ENCODE measurements around the gene ZNF473. TPM values are rescaled to one million over a fixed set of nuclear protein-coding genes. Genes with fewer than 3 reads are reported as not detected.
A peak's percentile ranks its signal among the peaks of the same experiment; 100 is the strongest.

Gene ZNF473
- total RNA-seq, 1 experiment from 2014 or later, result 27.2 TPM

DNA sequence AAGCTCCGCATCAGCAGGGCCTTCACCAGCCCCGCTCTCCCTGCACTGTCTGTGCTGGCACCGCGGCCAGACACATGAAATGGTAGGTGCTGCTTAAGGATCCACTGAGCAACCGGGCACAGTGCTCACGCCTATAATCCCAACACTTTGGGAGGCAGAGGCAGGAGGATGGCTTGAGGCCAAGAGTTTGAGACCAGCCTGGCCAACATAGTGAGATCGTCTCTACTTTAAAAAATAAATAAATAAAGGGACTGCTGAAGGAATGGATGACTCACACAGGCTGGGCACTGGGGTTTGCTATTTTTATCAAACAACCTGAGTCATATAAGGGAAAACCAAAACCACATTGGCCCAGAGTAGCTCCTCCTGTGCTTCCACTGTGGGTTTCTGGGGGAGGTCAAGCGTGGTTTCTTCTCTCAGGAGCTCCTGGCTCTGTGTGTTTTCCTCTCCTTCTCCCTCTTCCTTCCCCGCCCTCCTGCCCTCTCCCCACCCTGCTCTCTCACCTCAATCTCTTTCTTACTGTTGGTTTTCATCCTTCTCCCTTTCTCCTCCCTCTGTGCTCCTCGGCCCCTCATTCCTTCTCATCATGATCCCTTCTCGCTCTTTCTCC is 21.9 kb upstream of the ZNF473 start:
- Mint-ChIP-seq H3K27me3 (ENCODE audit: unreplicated experiment) (no peaks in the 10 kb centered on the region), H3K4me1 (ENCODE audit: low read depth, unreplicated experiment) (peaks cover 27% of the 10 kb centered on the region), H3K9me3 (ENCODE audit: low read depth, unreplicated experiment) (no peaks in the 10 kb centered on the region), H3K4me3 (ENCODE audit: low read depth, unreplicated experiment) (peak overlapping the region; percentile 1), H3K27ac (ENCODE audit: unreplicated experiment) (peak overlapping the region; percentile 66), H3K36me3 (ENCODE audit: insufficient read depth, unreplicated experiment) (peaks cover 42% of the 10 kb centered on the region)
- intact Hi-C loops (cut with micrococcal nuclease; ENCODE audit: unreplicated experiment), result no loop called here
- CTCF ChIA-PET, result interaction anchor here (0.7 to 1.0 kb wide), 3 partner anchors 22 to 75 kb away, joined by 3 read pairs; partner anchors contain the start of genes ATF5 and ZNF473
- DNase-seq, result peak; percentile 72
- TF ChIP-seq, protein P1, sequence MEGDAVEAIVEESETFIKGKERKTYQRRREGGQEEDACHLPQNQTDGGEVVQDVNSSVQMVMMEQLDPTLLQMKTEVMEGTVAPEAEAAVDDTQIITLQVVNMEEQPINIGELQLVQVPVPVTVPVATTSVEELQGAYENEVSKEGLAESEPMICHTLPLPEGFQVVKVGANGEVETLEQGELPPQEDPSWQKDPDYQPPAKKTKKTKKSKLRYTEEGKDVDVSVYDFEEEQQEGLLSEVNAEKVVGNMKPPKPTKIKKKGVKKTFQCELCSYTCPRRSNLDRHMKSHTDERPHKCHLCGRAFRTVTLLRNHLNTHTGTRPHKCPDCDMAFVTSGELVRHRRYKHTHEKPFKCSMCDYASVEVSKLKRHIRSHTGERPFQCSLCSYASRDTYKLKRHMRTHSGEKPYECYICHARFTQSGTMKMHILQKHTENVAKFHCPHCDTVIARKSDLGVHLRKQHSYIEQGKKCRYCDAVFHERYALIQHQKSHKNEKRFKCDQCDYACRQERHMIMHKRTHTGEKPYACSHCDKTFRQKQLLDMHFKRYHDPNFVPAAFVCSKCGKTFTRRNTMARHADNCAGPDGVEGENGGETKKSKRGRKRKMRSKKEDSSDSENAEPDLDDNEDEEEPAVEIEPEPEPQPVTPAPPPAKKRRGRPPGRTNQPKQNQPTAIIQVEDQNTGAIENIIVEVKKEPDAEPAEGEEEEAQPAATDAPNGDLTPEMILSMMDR (IDR thresholded peaks at IDR 0.05; ENCODE audit: unreplicated experiment), result no peak
- no TSS peak for BruUV-seq (replicated peaks)

DNA sequence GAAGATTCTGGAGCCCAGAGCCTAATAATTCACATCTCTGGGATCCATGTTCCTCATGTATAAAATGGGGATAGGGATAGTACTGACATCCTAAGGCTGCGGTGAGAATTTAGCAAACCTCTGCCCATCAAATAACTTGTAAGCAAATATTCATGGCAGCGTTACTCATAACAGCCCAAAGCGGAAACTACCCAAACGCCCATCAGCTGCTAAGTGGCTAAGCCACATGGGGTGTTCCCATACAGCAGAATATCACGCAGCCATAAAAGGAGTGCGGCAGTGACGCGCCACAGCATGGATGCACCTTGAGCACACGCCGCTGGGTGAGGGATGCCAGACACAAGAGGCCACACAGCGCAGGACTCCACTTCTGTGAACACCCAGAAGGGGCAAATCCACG is 20.4 kb upstream of the ZNF473 start:
- intact Hi-C loops (cut with micrococcal nuclease; ENCODE audit: unreplicated experiment), result no loop called here
- no peak for DNase-seq
- H3K27ac Mint-ChIP-seq (ENCODE audit: unreplicated experiment), result no peak overlapping the region
- TF ChIP-seq, protein P1 (IDR thresholded peaks at IDR 0.05; ENCODE audit: unreplicated experiment), result no peak
- BruUV-seq (replicated peaks), result no TSS peak
- no peak overlapping the region for H3K4me3 Mint-ChIP-seq (ENCODE audit: low read depth, unreplicated experiment)
- H3K9me3 Mint-ChIP-seq (ENCODE audit: low read depth, unreplicated experiment), result no peaks in the 10 kb centered on the region
- H3K36me3 Mint-ChIP-seq (ENCODE audit: insufficient read depth, unreplicated experiment), result peaks cover 42% of the 10 kb centered on the region
- no peaks in the 10 kb centered on the region for H3K27me3 Mint-ChIP-seq (ENCODE audit: unreplicated experiment)
- peaks cover 27% of the 10 kb centered on the region for H3K4me1 Mint-ChIP-seq (ENCODE audit: low read depth, unreplicated experiment)
- CTCF ChIA-PET, result no interaction called here

DNA sequence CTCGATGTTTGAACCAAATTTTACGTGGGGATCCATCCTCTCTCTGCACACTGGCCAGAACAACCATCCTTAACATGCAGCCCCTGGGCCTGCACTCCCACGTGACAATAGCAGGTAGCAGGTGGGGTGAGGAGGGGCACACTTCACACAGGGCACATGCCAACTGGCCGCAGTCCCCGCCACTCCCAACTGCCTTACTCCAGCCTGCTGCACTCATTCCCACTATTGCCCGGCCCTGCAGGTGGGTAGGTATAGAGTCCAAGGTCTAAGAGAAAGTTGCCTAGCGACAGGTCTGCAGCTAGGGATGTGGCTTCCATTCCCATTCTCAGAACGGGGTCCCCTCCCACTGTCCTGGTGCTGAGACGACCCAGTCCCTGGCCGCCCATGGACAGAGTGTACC is 18.6 kb upstream of the ZNF473 start:
- peaks cover 27% of the 10 kb centered on the region for H3K4me1 Mint-ChIP-seq (ENCODE audit: low read depth, unreplicated experiment)
- H3K4me3 Mint-ChIP-seq (ENCODE audit: low read depth, unreplicated experiment), result no peak overlapping the region
- no peak for DNase-seq
- intact Hi-C loops (cut with micrococcal nuclease; ENCODE audit: unreplicated experiment), result no loop called here
- TF ChIP-seq, protein P1 (IDR thresholded peaks at IDR 0.05; ENCODE audit: unreplicated experiment), result no peak
- H3K27me3 Mint-ChIP-seq (ENCODE audit: unreplicated experiment), result no peaks in the 10 kb centered on the region
- no TSS peak for BruUV-seq (replicated peaks)
- H3K36me3 Mint-ChIP-seq (ENCODE audit: insufficient read depth, unreplicated experiment), result peaks cover 42% of the 10 kb centered on the region
- no peak overlapping the region for H3K27ac Mint-ChIP-seq (ENCODE audit: unreplicated experiment)
- CTCF ChIA-PET, result interaction anchor here (0.6 kb wide), 1 partner anchor 41 kb away, joined by 4 read pairs; no protein-coding TSS in a partner anchor
- H3K9me3 Mint-ChIP-seq (ENCODE audit: low read depth, unreplicated experiment), result no peaks in the 10 kb centered on the region

DNA sequence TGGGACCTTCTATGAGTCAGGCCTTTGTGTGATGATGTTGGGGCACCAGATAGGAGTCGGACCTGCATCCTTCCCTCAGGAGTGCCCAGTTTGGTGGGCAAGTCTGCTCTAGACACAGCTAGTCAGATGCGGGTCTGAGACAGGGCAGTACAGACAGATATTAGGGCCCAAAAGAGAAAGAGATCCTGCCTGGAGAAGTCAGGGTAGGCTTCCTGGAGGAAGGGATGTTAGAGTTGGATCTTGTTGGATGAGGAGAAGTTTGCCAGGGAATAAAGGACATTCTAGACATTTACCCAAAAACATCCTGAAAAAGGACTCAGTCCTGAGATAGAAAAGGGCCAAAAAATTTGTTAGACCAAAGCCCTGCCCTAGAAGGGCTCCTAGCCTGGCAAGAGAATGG is 17.9 kb upstream of the ZNF473 start:
- no peak overlapping the region for H3K27ac Mint-ChIP-seq (ENCODE audit: unreplicated experiment)
- intact Hi-C loops (cut with micrococcal nuclease; ENCODE audit: unreplicated experiment), result no loop called here
- TF ChIP-seq, protein P1 (IDR thresholded peaks at IDR 0.05; ENCODE audit: unreplicated experiment), result no peak
- no peak overlapping the region for H3K4me3 Mint-ChIP-seq (ENCODE audit: low read depth, unreplicated experiment)
- peaks cover 46% of the 10 kb centered on the region for H3K36me3 Mint-ChIP-seq (ENCODE audit: insufficient read depth, unreplicated experiment)
- no TSS peak for BruUV-seq (replicated peaks)
- peaks cover 24% of the 10 kb centered on the region for H3K4me1 Mint-ChIP-seq (ENCODE audit: low read depth, unreplicated experiment)
- no peak for DNase-seq
- H3K9me3 Mint-ChIP-seq (ENCODE audit: low read depth, unreplicated experiment), result no peaks in the 10 kb centered on the region
- H3K27me3 Mint-ChIP-seq (ENCODE audit: unreplicated experiment), result no peaks in the 10 kb centered on the region
- CTCF ChIA-PET, result no interaction called here

All from Calu3 (cell line).